HCT116 (cell line): ENCODE data around the gene LUC7L. TPM values are rescaled to one million over a fixed set of nuclear protein-coding genes. Genes with fewer than 3 reads are reported as not detected.

Experiments
- ATAC-seq: fragments of 200-7000 bp; cut with Tn5 transposase; 2 replicates; pipeline ENCODE4 v1.9.1; 2020; ENCODE audit warnings: mild to moderate bottlenecking, moderate library complexity
- BruUV-seq: library from RNA; stranded (reverse); fragments of 400-500 nt; replicated peaks from 2 replicates; lab custom pipeline; 2021; lab: Mats Ljungman, UMichigan
- CTCF ChIA-PET: fragments of 300-600 bp; sonication (Branson Sonifier 250); formaldehyde crosslinking; loops from one replicate; lab custom pipeline; 2021; ENCODE audit warnings: antibody characterized with exemption; lab: Charles Lee
- POLR2A ChIA-PET: fragments of 300-600, 350-600 bp; sonication (Branson Sonifier 250); formaldehyde crosslinking; loops from one replicate; lab custom pipeline; 2021; ENCODE audit warnings: antibody characterized with exemption; lab: Charles Lee
- RAD21 ChIA-PET, 2 experiments: fragments of 300-600 bp; sonication (Branson Sonifier 250); formaldehyde crosslinking; loops; one replicate each; lab custom pipeline; 2023; ENCODE audit warnings: low total read pairs in 2 of 2; ENCODE audit not compliant: uncharacterized antibody in 2 of 2, unreplicated experiment in 2 of 2, low non-redundant PET in 1 of 2; lab: Charles Lee
- DNase-seq: peaks from one replicate; pipeline ENCODE4 v3.0.0-alpha.2; 2010; ENCODE audit warnings: low read depth, low spot score
- H2AFZ ChIP-seq: fragments of 200-600 bp; shearing (Covaris generic), sonication (generic); 2 replicates; pipeline ENCODE4 v1.6.1; 2017; ENCODE audit warnings: low read depth, mixed run types, mixed read lengths, antibody characterized with exemption, low read length; ENCODE audit not compliant: poor library complexity, severe bottlenecking
- H3K27ac ChIP-seq: 2 replicates; pipeline ENCODE4 v1.5.1; 2012; ENCODE audit warnings: low read depth, low read length
- H3K27me3 ChIP-seq: fragments of 200-600 bp; sonication (generic); 2 replicates; pipeline ENCODE4 v1.6.1; 2016; ENCODE audit warnings: mixed run types, low read length, mixed read lengths; ENCODE audit not compliant: insufficient read depth
- H3K36me3 ChIP-seq, 2 experiments: fragments of 200-500 bp in 1 of 2; fragments of 200-600 bp in 1 of 2; sonication (Bioruptor generic) in 1 of 2; sonication (generic) in 1 of 2; 2 replicates each; pipeline versions ENCODE4 v1.5.1 to v1.6.1; 2014 to 2016; ENCODE audit warnings: low read length in 2 of 2, inconsistent platforms in 1 of 2, mixed read lengths in 1 of 2, mixed run types in 1 of 2; ENCODE audit not compliant: insufficient read depth in 2 of 2, control insufficient read depth in 1 of 2
- H3K4me1 ChIP-seq, 2 experiments: fragments of 200-600 bp in 1 of 2; sonication (generic) in 1 of 2; 2 replicates each; pipeline versions ENCODE4 v1.5.1 to v1.6.1; 2012 to 2017; ENCODE audit warnings: low read length in 2 of 2, inconsistent platforms in 1 of 2, mild to moderate bottlenecking in 1 of 2, mixed read lengths in 1 of 2, mixed run types in 1 of 2, moderate library complexity in 1 of 2; ENCODE audit not compliant: insufficient read depth in 2 of 2, control insufficient read depth in 1 of 2
- H3K4me2 ChIP-seq: fragments of 200-600 bp; sonication (generic); 2 replicates; pipeline ENCODE4 v1.6.1; 2017; ENCODE audit warnings: mixed run types, low read length, mixed read lengths
- H3K4me3 ChIP-seq, 2 experiments: fragments of 200-600 bp in 1 of 2; sonication (generic) in 1 of 2; replicated peaks in 1 of 2; 2 replicates each; pipeline ENCODE4 v1.5.1; 2011 to 2016; ENCODE audit warnings: low read length in 2 of 2, control low read depth in 1 of 2, low read depth in 1 of 2, mild to moderate bottlenecking in 1 of 2, mixed read lengths in 1 of 2, mixed run types in 1 of 2
- H3K79me2 ChIP-seq: fragments of 200-600 bp; sonication (generic); 2 replicates; pipeline ENCODE4 v1.6.1; 2017; ENCODE audit warnings: mild to moderate bottlenecking, mixed run types, low read length, moderate library complexity, mixed read lengths; ENCODE audit not compliant: insufficient read depth
- H3K9ac ChIP-seq: fragments of 200-600 bp; sonication (generic); 2 replicates; pipeline ENCODE4 v1.6.1; 2016; ENCODE audit warnings: low read length, mixed read lengths
- H3K9me2 ChIP-seq: fragments of 200-600 bp; sonication (generic), shearing (Covaris generic); 2 replicates; pipeline ENCODE4 v1.6.1; 2017; ENCODE audit warnings: mixed run types, mild to moderate bottlenecking, moderate library complexity; ENCODE audit not compliant: insufficient read depth
- H3K9me3 ChIP-seq, 2 experiments: fragments of 200-500 bp in 1 of 2; fragments of 200-600 bp in 1 of 2; sonication (Bioruptor generic) in 1 of 2; sonication (generic) in 1 of 2; 2 replicates each; pipeline ENCODE4 v1.6.1; 2014 to 2017; ENCODE audit warnings: low read length in 2 of 2, mixed read lengths in 2 of 2, inconsistent platforms in 1 of 2, low read depth in 1 of 2, mild to moderate bottlenecking in 1 of 2, mixed run types in 1 of 2, moderate library complexity in 1 of 2; ENCODE audit not compliant: control insufficient read depth in 1 of 2, insufficient read depth in 1 of 2
- H4K20me1 ChIP-seq: fragments of 200-600 bp; sonication (generic), shearing (Covaris generic); 2 replicates; pipeline ENCODE4 v1.6.1; 2017; ENCODE audit warnings: mixed run types, mild to moderate bottlenecking, moderate library complexity; ENCODE audit not compliant: insufficient read depth
- CBX3 ChIP-seq: IDR thresholded peaks from 2 replicates; pipeline ENCODE4 v1.6.1; 2012; ENCODE audit warnings: low read depth
- CEBPB ChIP-seq: IDR thresholded peaks from 2 replicates; pipeline ENCODE4 v1.6.1; 2012; ENCODE audit warnings: low read depth
- EGR1 ChIP-seq: IDR thresholded peaks from 2 replicates; pipeline ENCODE4 v1.6.1; 2012; ENCODE audit warnings: low read depth
- ELF1 ChIP-seq: IDR thresholded peaks from 2 replicates; pipeline ENCODE4 v1.6.1; 2012; ENCODE audit warnings: low read depth, borderline replicate concordance
- EZH2 ChIP-seq: fragments of 200-600 bp; sonication (generic); IDR thresholded peaks from 2 replicates; pipeline ENCODE4 v1.6.1; 2017; ENCODE audit warnings: antibody characterized with exemption, mixed run types
- EZH2phosphoT487 ChIP-seq: fragments of 200-600 bp; IDR thresholded peaks from 2 replicates; pipeline ENCODE4 v1.6.1; 2018; ENCODE audit warnings: antibody characterized with exemption, borderline replicate concordance
- FOSL1 ChIP-seq: IDR thresholded peaks from 2 replicates; pipeline ENCODE4 v1.6.1; 2012; ENCODE audit warnings: low read depth
- POLR2A ChIP-seq: IDR thresholded peaks from 2 replicates; pipeline ENCODE4 v1.7.0; 2011; ENCODE audit warnings: borderline replicate concordance; ENCODE audit not compliant: insufficient read depth, insufficient read length; ENCODE audit errors: extremely low read depth
- POLR2AphosphoS5 ChIP-seq: IDR thresholded peaks from 2 replicates; pipeline ENCODE4 v1.6.1; 2011; ENCODE audit warnings: mild to moderate bottlenecking, low read depth, low read length, moderate library complexity
- RAD21 ChIP-seq: IDR thresholded peaks from 2 replicates; pipeline ENCODE4 v1.6.1; 2012; ENCODE audit warnings: low read depth, mild to moderate bottlenecking
- SRF ChIP-seq: IDR thresholded peaks from 2 replicates; pipeline ENCODE4 v1.6.1; 2012; ENCODE audit warnings: low read depth
- TCF7L2 ChIP-seq: IDR thresholded peaks from 2 replicates; pipeline ENCODE4 v1.7.0; 2011; ENCODE audit warnings: borderline replicate concordance, inconsistent platforms; ENCODE audit not compliant: insufficient read depth, insufficient read length; ENCODE audit errors: extremely low read depth
- YY1 ChIP-seq: IDR thresholded peaks from 2 replicates; pipeline ENCODE4 v1.6.1; 2011; ENCODE audit warnings: low read length, low read depth, moderate library complexity, mild to moderate bottlenecking; ENCODE audit not compliant: insufficient replicate concordance; ENCODE audit errors: extremely low read depth
- ZFX ChIP-seq: fragments of 450-650 bp; IDR thresholded peaks from 2 replicates; pipeline ENCODE4 v1.6.1; 2017
- intact Hi-C: fragments of 100-400 bp; cut with micrococcal nuclease; formaldehyde crosslinking; loops from 2 replicates; pipeline ENCODE4 v1.10.0; 2022
- total RNA-seq: library from RNA; stranded (reverse); gene quantifications from one replicate; pipeline ENCODE4 v1.2.1, GENCODE V29; 2021; ENCODE audit not compliant: unreplicated experiment
- TF ChIP-seq, protein P1 (sequence below): IDR thresholded peaks from 2 replicates; pipeline ENCODE4 v1.6.1; 2012
- TF ChIP-seq, protein P2 (sequence below): IDR thresholded peaks from 2 replicates; pipeline ENCODE4 v1.6.1; 2012; ENCODE audit warnings: low read depth
- TF ChIP-seq, protein P3 (sequence below), 3 experiments: fragments of 200-600 bp in 1 of 3; sonication (generic) in 1 of 3; IDR thresholded peaks in 2 of 3; conservative IDR thresholded peaks in 1 of 3; 2 replicates each; pipeline ENCODE4 v1.5.1; 2012 to 2017; ENCODE audit warnings: low read depth in 2 of 3, low read length in 2 of 3, antibody characterized with exemption in 1 of 3, borderline replicate concordance in 1 of 3, control low read depth in 1 of 3, mild to moderate bottlenecking in 1 of 3, mixed read lengths in 1 of 3, mixed run types in 1 of 3, moderate library complexity in 1 of 3; ENCODE audit not compliant: insufficient read depth in 1 of 3
- TF ChIP-seq, protein P4 (sequence below): IDR thresholded peaks from 2 replicates; pipeline ENCODE4 v1.6.1; 2011; ENCODE audit warnings: mild to moderate bottlenecking, low read length, moderate library complexity; ENCODE audit not compliant: insufficient replicate concordance; ENCODE audit errors: extremely low read depth

The LUC7L gene
- total RNA-seq, 1 experiment from 2014 or later = 50.5 TPM

- H3K36me3 ChIP-seq = peaks cover 2 to 9% of the 10 kb centered on the region in 2 experiments
- no peaks in the 10 kb centered on the region for H3K4me1 ChIP-seq
- H3K9me2 ChIP-seq = no peaks in the 10 kb centered on the region
- H3K79me2 ChIP-seq = no peaks in the 10 kb centered on the region
- TF ChIP-seq POLR2AphosphoS5 = no peak
- TF ChIP-seq RAD21 = no peak
- TF ChIP-seq SRF = no peak
- no peak for TF ChIP-seq EZH2phosphoT487
- no peak for TF ChIP-seq CBX3
- no peak for TF ChIP-seq TCF7L2
- TF ChIP-seq POLR2A = no peak
- TF ChIP-seq FOSL1 = no peak
- no peak for TF ChIP-seq ELF1
- TF ChIP-seq, protein P1, sequence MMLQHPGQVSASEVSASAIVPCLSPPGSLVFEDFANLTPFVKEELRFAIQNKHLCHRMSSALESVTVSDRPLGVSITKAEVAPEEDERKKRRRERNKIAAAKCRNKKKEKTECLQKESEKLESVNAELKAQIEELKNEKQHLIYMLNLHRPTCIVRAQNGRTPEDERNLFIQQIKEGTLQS = no peak
- TF ChIP-seq, protein P2, sequence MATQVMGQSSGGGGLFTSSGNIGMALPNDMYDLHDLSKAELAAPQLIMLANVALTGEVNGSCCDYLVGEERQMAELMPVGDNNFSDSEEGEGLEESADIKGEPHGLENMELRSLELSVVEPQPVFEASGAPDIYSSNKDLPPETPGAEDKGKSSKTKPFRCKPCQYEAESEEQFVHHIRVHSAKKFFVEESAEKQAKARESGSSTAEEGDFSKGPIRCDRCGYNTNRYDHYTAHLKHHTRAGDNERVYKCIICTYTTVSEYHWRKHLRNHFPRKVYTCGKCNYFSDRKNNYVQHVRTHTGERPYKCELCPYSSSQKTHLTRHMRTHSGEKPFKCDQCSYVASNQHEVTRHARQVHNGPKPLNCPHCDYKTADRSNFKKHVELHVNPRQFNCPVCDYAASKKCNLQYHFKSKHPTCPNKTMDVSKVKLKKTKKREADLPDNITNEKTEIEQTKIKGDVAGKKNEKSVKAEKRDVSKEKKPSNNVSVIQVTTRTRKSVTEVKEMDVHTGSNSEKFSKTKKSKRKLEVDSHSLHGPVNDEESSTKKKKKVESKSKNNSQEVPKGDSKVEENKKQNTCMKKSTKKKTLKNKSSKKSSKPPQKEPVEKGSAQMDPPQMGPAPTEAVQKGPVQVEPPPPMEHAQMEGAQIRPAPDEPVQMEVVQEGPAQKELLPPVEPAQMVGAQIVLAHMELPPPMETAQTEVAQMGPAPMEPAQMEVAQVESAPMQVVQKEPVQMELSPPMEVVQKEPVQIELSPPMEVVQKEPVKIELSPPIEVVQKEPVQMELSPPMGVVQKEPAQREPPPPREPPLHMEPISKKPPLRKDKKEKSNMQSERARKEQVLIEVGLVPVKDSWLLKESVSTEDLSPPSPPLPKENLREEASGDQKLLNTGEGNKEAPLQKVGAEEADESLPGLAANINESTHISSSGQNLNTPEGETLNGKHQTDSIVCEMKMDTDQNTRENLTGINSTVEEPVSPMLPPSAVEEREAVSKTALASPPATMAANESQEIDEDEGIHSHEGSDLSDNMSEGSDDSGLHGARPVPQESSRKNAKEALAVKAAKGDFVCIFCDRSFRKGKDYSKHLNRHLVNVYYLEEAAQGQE = no peak
- no peak for TF ChIP-seq YY1
- TF ChIP-seq CEBPB = no peak
- TF ChIP-seq, protein P3, sequence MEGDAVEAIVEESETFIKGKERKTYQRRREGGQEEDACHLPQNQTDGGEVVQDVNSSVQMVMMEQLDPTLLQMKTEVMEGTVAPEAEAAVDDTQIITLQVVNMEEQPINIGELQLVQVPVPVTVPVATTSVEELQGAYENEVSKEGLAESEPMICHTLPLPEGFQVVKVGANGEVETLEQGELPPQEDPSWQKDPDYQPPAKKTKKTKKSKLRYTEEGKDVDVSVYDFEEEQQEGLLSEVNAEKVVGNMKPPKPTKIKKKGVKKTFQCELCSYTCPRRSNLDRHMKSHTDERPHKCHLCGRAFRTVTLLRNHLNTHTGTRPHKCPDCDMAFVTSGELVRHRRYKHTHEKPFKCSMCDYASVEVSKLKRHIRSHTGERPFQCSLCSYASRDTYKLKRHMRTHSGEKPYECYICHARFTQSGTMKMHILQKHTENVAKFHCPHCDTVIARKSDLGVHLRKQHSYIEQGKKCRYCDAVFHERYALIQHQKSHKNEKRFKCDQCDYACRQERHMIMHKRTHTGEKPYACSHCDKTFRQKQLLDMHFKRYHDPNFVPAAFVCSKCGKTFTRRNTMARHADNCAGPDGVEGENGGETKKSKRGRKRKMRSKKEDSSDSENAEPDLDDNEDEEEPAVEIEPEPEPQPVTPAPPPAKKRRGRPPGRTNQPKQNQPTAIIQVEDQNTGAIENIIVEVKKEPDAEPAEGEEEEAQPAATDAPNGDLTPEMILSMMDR (IDR thresholded peaks at IDR 0.05 in 2 of 3, conservative IDR thresholded peaks at IDR 0.05 in 1 of 3; ENCODE audit: borderline replicate concordance in 1 of 3, insufficient read depth in 1 of 3, low read depth in 2 of 3, low read length in 2 of 3) = no peak
- TF ChIP-seq EGR1 = no peak
- TF ChIP-seq, protein P4, sequence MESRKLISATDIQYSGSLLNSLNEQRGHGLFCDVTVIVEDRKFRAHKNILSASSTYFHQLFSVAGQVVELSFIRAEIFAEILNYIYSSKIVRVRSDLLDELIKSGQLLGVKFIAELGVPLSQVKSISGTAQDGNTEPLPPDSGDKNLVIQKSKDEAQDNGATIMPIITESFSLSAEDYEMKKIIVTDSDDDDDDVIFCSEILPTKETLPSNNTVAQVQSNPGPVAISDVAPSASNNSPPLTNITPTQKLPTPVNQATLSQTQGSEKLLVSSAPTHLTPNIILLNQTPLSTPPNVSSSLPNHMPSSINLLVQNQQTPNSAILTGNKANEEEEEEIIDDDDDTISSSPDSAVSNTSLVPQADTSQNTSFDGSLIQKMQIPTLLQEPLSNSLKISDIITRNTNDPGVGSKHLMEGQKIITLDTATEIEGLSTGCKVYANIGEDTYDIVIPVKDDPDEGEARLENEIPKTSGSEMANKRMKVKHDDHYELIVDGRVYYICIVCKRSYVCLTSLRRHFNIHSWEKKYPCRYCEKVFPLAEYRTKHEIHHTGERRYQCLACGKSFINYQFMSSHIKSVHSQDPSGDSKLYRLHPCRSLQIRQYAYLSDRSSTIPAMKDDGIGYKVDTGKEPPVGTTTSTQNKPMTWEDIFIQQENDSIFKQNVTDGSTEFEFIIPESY = no peak
- no peak for TF ChIP-seq EZH2
- TF ChIP-seq ZFX = no peak
- ATAC-seq (no peak), DNase-seq (no peak)
- H3K9me3 ChIP-seq = no peaks in the 10 kb centered on the region
- H3K27ac ChIP-seq = no peak overlapping the region
- no peak overlapping the region for H3K9ac ChIP-seq
- ChIA-PET RAD21 (no interaction called here), POLR2A (no interaction called here), CTCF (no interaction called here)
- no peaks in the 10 kb centered on the region for H3K27me3 ChIP-seq
- H4K20me1 ChIP-seq = no peaks in the 10 kb centered on the region
- H3K4me3 ChIP-seq = no peak overlapping the region
- H3K4me2 ChIP-seq = no peak overlapping the region
- H2AFZ ChIP-seq = no peak overlapping the region
- BruUV-seq = no TSS peak
- intact Hi-C loops = no loop called here
Observed at GRCh38 chr16:192686-193085, 36.6 kb downstream of the LUC7L start.
